ENCODE measurements around the gene ILF3. TPM values are rescaled to one million over a fixed set of nuclear protein-coding genes. Genes with fewer than 3 reads are reported as not detected.

Gene ILF3
- total and polyA plus RNA-seq, 2 of the 13 experiments (the other 11 are each of a cell fraction or from before 2014, with no cell fraction given), result 120 to 173 TPM

DNA sequence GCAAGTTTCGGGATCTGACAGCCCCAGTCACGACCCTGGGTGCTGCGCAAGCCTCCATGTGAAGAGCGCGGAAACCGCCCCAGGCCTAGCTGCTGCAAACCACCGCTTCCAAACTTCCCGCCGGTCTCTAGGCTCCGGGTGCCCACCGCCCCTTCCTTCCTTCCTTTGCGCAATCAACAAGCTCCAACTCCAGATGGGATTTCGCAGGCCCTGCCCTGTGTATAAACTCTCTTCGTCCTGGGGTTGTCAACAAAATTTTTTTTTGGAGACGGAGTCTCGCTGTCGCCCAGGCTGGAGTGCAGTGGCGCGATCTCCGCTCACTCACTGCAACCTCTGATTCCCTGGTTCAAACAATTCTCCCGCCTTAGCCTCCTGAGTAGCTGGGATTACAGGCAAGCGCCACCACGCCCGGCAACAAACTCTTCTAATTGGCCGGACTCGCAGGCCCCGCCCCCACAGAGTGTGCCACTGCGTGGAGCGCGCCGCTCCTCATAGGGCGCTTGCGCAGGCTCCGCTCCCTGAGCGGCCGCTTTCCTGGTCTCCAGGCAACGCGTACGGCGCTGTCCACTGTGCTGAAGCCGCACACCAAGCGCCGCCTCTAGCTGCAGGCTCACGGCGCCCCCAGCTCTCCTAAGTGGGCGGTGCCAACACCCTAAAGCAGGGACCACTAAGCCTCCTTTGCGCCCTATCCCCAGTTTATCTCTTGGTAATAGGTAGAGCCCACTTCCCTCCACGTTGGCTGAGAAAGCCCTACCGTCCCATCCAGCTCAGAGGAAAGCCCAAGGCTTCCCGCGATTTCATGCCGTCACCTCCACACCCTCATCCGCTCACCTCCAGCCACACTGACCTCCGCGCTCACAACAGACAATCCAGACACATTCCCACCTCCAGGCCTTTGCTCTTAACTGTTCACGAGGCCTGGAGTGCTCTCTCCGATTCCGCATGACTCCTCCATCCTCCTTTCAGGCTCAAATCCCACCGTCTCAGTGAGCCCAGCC, 41.6 kb downstream of the ILF3 start (continued):
- TF ChIP-seq, protein P1, sequence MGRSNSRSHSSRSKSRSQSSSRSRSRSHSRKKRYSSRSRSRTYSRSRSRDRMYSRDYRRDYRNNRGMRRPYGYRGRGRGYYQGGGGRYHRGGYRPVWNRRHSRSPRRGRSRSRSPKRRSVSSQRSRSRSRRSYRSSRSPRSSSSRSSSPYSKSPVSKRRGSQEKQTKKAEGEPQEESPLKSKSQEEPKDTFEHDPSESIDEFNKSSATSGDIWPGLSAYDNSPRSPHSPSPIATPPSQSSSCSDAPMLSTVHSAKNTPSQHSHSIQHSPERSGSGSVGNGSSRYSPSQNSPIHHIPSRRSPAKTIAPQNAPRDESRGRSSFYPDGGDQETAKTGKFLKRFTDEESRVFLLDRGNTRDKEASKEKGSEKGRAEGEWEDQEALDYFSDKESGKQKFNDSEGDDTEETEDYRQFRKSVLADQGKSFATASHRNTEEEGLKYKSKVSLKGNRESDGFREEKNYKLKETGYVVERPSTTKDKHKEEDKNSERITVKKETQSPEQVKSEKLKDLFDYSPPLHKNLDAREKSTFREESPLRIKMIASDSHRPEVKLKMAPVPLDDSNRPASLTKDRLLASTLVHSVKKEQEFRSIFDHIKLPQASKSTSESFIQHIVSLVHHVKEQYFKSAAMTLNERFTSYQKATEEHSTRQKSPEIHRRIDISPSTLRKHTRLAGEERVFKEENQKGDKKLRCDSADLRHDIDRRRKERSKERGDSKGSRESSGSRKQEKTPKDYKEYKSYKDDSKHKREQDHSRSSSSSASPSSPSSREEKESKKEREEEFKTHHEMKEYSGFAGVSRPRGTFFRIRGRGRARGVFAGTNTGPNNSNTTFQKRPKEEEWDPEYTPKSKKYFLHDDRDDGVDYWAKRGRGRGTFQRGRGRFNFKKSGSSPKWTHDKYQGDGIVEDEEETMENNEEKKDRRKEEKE (IDR thresholded peaks at IDR 0.05), result no peak
- TF ChIP-seq GABPB1 (CRISPR knock-in tag; IDR thresholded peaks at IDR 0.05) (peak; percentile 74), ZNF766 (CRISPR knock-in tag; IDR thresholded peaks at IDR 0.05; ENCODE audit: borderline replicate concordance) (peak; percentile 96), KDM1A (CRISPR knock-in tag; IDR thresholded peaks at IDR 0.05) (no peak), RELA (CRISPR knock-in tag; IDR thresholded peaks at IDR 0.05) (0 out of 2 replicates have a peak, but pooled peaks have one; percentile 33), ZNF780A (CRISPR knock-in tag; IDR thresholded peaks at IDR 0.05) (no peak), SMAD1 (CRISPR knock-in tag; IDR thresholded peaks at IDR 0.05; ENCODE audit: borderline replicate concordance, low read depth) (no peak), DPF2 (CRISPR knock-in tag; IDR thresholded peaks at IDR 0.05; ENCODE audit: borderline replicate concordance, low read depth) (no peak), KAT8 (CRISPR knock-in tag; IDR thresholded peaks at IDR 0.05) (peak; percentile 75), FOSL1 (CRISPR knock-in tag; IDR thresholded peaks at IDR 0.05; ENCODE audit: borderline replicate concordance) (0 out of 2 replicates have a peak, but pooled peaks have one; percentile 9)
- TF ChIP-seq, protein P2, sequence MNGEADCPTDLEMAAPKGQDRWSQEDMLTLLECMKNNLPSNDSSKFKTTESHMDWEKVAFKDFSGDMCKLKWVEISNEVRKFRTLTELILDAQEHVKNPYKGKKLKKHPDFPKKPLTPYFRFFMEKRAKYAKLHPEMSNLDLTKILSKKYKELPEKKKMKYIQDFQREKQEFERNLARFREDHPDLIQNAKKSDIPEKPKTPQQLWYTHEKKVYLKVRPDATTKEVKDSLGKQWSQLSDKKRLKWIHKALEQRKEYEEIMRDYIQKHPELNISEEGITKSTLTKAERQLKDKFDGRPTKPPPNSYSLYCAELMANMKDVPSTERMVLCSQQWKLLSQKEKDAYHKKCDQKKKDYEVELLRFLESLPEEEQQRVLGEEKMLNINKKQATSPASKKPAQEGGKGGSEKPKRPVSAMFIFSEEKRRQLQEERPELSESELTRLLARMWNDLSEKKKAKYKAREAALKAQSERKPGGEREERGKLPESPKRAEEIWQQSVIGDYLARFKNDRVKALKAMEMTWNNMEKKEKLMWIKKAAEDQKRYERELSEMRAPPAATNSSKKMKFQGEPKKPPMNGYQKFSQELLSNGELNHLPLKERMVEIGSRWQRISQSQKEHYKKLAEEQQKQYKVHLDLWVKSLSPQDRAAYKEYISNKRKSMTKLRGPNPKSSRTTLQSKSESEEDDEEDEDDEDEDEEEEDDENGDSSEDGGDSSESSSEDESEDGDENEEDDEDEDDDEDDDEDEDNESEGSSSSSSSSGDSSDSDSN (CRISPR knock-in tag; IDR thresholded peaks at IDR 0.05), result no peak
- TF ChIP-seq, protein P3, sequence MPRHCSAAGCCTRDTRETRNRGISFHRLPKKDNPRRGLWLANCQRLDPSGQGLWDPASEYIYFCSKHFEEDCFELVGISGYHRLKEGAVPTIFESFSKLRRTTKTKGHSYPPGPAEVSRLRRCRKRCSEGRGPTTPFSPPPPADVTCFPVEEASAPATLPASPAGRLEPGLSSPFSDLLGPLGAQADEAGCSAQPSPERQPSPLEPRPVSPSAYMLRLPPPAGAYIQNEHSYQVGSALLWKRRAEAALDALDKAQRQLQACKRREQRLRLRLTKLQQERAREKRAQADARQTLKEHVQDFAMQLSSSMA (CRISPR knock-in tag; IDR thresholded peaks at IDR 0.05), result peak; percentile 39; the same call in 1 of the 2 replicates
- TF ChIP-seq, protein P4, sequence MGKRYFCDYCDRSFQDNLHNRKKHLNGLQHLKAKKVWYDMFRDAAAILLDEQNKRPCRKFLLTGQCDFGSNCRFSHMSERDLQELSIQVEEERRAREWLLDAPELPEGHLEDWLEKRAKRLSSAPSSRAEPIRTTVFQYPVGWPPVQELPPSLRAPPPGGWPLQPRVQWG (CRISPR knock-in tag; IDR thresholded peaks at IDR 0.05; ENCODE audit: borderline replicate concordance, low read depth), result no peak
- TF ChIP-seq, protein P5, sequence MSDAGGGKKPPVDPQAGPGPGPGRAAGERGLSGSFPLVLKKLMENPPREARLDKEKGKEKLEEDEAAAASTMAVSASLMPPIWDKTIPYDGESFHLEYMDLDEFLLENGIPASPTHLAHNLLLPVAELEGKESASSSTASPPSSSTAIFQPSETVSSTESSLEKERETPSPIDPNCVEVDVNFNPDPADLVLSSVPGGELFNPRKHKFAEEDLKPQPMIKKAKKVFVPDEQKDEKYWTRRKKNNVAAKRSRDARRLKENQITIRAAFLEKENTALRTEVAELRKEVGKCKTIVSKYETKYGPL (CRISPR knock-in tag; IDR thresholded peaks at IDR 0.05), result peak; percentile 76; the same call in 1 of the 2 replicates
- TF ChIP-seq, protein P6, sequence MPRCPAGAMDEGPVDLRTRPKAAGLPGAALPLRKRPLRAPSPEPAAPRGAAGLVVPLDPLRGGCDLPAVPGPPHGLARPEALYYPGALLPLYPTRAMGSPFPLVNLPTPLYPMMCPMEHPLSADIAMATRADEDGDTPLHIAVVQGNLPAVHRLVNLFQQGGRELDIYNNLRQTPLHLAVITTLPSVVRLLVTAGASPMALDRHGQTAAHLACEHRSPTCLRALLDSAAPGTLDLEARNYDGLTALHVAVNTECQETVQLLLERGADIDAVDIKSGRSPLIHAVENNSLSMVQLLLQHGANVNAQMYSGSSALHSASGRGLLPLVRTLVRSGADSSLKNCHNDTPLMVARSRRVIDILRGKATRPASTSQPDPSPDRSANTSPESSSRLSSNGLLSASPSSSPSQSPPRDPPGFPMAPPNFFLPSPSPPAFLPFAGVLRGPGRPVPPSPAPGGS (CRISPR knock-in tag; IDR thresholded peaks at IDR 0.05), result peak; percentile 76; the same call in 1 of the 2 replicates
- TF ChIP-seq, protein P7, sequence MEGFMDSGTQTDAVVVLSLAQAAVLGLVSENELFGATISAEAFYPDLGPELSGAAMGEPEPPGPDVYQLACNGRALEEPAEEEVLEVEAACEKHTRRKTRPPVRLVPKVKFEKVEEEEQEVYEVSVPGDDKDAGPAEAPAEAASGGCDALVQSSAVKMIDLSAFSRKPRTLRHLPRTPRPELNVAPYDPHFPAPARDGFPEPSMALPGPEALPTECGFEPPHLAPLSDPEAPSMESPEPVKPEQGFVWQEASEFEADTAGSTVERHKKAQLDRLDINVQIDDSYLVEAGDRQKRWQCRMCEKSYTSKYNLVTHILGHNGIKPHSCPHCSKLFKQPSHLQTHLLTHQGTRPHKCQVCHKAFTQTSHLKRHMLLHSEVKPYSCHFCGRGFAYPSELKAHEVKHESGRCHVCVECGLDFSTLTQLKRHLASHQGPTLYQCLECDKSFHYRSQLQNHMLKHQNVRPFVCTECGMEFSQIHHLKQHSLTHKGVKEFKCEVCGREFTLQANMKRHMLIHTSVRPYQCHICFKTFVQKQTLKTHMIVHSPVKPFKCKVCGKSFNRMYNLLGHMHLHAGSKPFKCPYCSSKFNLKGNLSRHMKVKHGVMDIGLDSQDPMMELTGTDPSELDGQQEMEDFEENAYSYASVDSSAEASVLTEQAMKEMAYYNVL (CRISPR knock-in tag; IDR thresholded peaks at IDR 0.05; ENCODE audit: borderline replicate concordance), result no peak; the same call in 1 of the 2 replicates

All from HepG2 (cell line).